SK-N-SH (cell line): ENCODE data around the gene SCYGR5. TPM values are rescaled to one million over a fixed set of nuclear protein-coding genes. Genes with fewer than 3 reads are reported as not detected.

Experiments
- CTCF ChIA-PET: fragments of 300-600, 350-600 bp; formaldehyde crosslinking; extraction: SDS; loops from one replicate; lab custom pipeline; 2021; lab: Yijun Ruan, JAX
- POLR2A ChIA-PET: fragments of 350-600 bp; sonication (Branson Sonifier 250); formaldehyde crosslinking; extraction: SDS; loops from one replicate; lab custom pipeline; 2020; ENCODE audit warnings: antibody characterized with exemption, inconsistent platforms; lab: Yijun Ruan, JAX
- DNase-seq: peaks from one replicate; pipeline ENCODE4 v3.0.0; 2012
- H2AFZ ChIP-seq: fragments of 200-600 bp; sonication (generic); 2 replicates; pipeline ENCODE4 v1.8.1; 2016; ENCODE audit warnings: antibody characterized with exemption, mild to moderate bottlenecking, low read depth
- H3F3A ChIP-seq: fragments of 200-600 bp; sonication (generic); replicated peaks from 2 replicates; pipeline ENCODE3; 2016; ENCODE audit warnings: antibody characterized with exemption, mild to moderate bottlenecking; ENCODE audit not compliant: insufficient read depth
- H3K27ac ChIP-seq, 2 experiments: fragments of 200-500 bp in 1 of 2; fragments of 200-600 bp in 1 of 2; sonication (Bioruptor generic) in 1 of 2; sonication (generic), shearing (Covaris generic) in 1 of 2; 2 replicates each; pipeline versions ENCODE4 v1.5.1 to v1.6.1; 2014 to 2016; ENCODE audit warnings: low read depth in 2 of 2, inconsistent platforms in 1 of 2, low read length in 1 of 2, mild to moderate bottlenecking in 1 of 2, mixed read lengths in 1 of 2
- H3K27me3 ChIP-seq: fragments of 200-600 bp; sonication (generic), shearing (Covaris generic); 2 replicates; pipeline ENCODE4 v1.6.1; 2016; ENCODE audit warnings: mixed run types; ENCODE audit not compliant: insufficient read depth
- H3K36me3 ChIP-seq, 2 experiments: fragments of 200-500 bp in 1 of 2; fragments of 200-600 bp in 1 of 2; sonication (Bioruptor generic) in 1 of 2; sonication (generic) in 1 of 2; replicated peaks in 1 of 2; 2 replicates each; pipeline versions ENCODE3 to v1.5.1; 2014 to 2016; ENCODE audit warnings: low read length in 1 of 2, mild to moderate bottlenecking in 1 of 2; ENCODE audit not compliant: insufficient read depth in 2 of 2, control insufficient read depth in 1 of 2
- H3K4me1 ChIP-seq, 2 experiments: fragments of 200-500 bp in 1 of 2; fragments of 200-600 bp in 1 of 2; sonication (Bioruptor generic) in 1 of 2; sonication (generic), shearing (Covaris generic) in 1 of 2; 2 replicates each; pipeline versions ENCODE4 v1.5.1 to v1.6.1; 2014 to 2016; ENCODE audit warnings: low read depth in 1 of 2, low read length in 1 of 2, mixed run types in 1 of 2; ENCODE audit not compliant: insufficient read depth in 2 of 2, control insufficient read depth in 1 of 2
- H3K4me2 ChIP-seq: fragments of 200-600 bp; sonication (generic), shearing (Covaris generic); 2 replicates; pipeline ENCODE4 v1.6.1; 2017; ENCODE audit warnings: mixed run types
- H3K4me3 ChIP-seq, 2 experiments: fragments of 200-500 bp in 1 of 2; fragments of 200-600 bp in 1 of 2; sonication (Bioruptor generic) in 1 of 2; sonication (generic), shearing (Covaris generic) in 1 of 2; 2 replicates each; pipeline versions ENCODE4 v1.5.1 to v1.8.1; 2014 to 2016; ENCODE audit warnings: low read depth in 2 of 2, inconsistent platforms in 1 of 2, low read length in 1 of 2, mild to moderate bottlenecking in 1 of 2, mixed read lengths in 1 of 2, moderate library complexity in 1 of 2
- H3K79me2 ChIP-seq: fragments of 200-600 bp; sonication (generic); 2 replicates; pipeline ENCODE4 v1.8.1; 2017; ENCODE audit warnings: mild to moderate bottlenecking; ENCODE audit not compliant: insufficient read depth
- H3K9ac ChIP-seq: fragments of 200-600 bp; sonication (generic); 2 replicates; pipeline ENCODE4 v1.6.1; 2017; ENCODE audit warnings: mixed run types
- H3K9me2 ChIP-seq: fragments of 200-600 bp; sonication (generic); 2 replicates; pipeline ENCODE4 v1.6.1; 2017; ENCODE audit warnings: mixed run types
- H3K9me3 ChIP-seq: fragments of 200-600 bp; sonication (generic); 2 replicates; pipeline ENCODE4 v1.6.1; 2017; ENCODE audit warnings: mixed run types, mild to moderate bottlenecking, moderate library complexity
- H4K20me1 ChIP-seq: fragments of 200-600 bp; sonication (generic); 2 replicates; pipeline ENCODE4 v1.6.1; 2017; ENCODE audit warnings: mild to moderate bottlenecking, mixed run types; ENCODE audit not compliant: insufficient read depth
- EZH2phosphoT487 ChIP-seq: fragments of 200-600 bp; sonication (generic); IDR thresholded peaks from 2 replicates; pipeline ENCODE4 v1.6.1; 2017; ENCODE audit warnings: low read depth, mixed run types, mild to moderate bottlenecking, antibody characterized with exemption, moderate library complexity, borderline replicate concordance
- FOXJ3 ChIP-seq: sonication (generic); formaldehyde crosslinking; IDR thresholded peaks from 2 replicates; pipeline ENCODE4 v1.5.1; 2020; ENCODE audit warnings: mild to moderate bottlenecking, missing genetic modification reagents
- FOXM1 ChIP-seq: IDR thresholded peaks from 2 replicates; pipeline ENCODE4 v1.4.0; 2012; ENCODE audit warnings: low read depth, mild to moderate bottlenecking
- MEF2A ChIP-seq: IDR thresholded peaks from 2 replicates; pipeline ENCODE4 v1.4.0; 2012; ENCODE audit warnings: low read depth, borderline replicate concordance
- RXRA ChIP-seq: IDR thresholded peaks from 2 replicates; pipeline ENCODE4 v1.4.0; 2012; ENCODE audit warnings: low read depth, mild to moderate bottlenecking, borderline replicate concordance
- SMC3 ChIP-seq: IDR thresholded peaks from 2 replicates; pipeline ENCODE4 v1.6.1; 2012; ENCODE audit warnings: low read depth, low read length, improper control_type of control experiment
- TAF1 ChIP-seq: IDR thresholded peaks from 2 replicates; pipeline ENCODE4 v1.6.1; 2012; ENCODE audit warnings: low read depth, mild to moderate bottlenecking, low read length, moderate library complexity, borderline replicate concordance
- TEAD4 ChIP-seq: IDR thresholded peaks from 2 replicates; pipeline ENCODE4 v1.4.0; 2012; ENCODE audit warnings: mild to moderate bottlenecking, borderline replicate concordance; ENCODE audit not compliant: insufficient read depth
- USF1 ChIP-seq: IDR thresholded peaks from 2 replicates; pipeline ENCODE4 v1.4.0; 2012; ENCODE audit warnings: low read depth, borderline replicate concordance
- YY1 ChIP-seq: IDR thresholded peaks from 2 replicates; pipeline ENCODE4 v1.4.0; 2012; ENCODE audit warnings: low read depth, mild to moderate bottlenecking
- WGBS: methylation state at CpG from one replicate; pipeline ENCODE4 v1.1.6; 2017; ENCODE audit warnings: low lambda C conversion rate; 5-methylcytosine and 5-hydroxymethylcytosine counted together
- polyA plus RNA-seq, 3 experiments: library from polyadenylated mRNA; depleted of rRNA; stranded (reverse); fragments of >200 nt; gene quantifications; 2 replicates each; pipeline ENCODE4 v1.2.3, GENCODE V29; 2012
- TF ChIP-seq, protein P1 (sequence below): fragments of 150-350 bp; IDR thresholded peaks from 2 replicates; pipeline ENCODE4 v1.6.1; 2017; ENCODE audit warnings: antibody characterized with exemption, low read length, low read depth, borderline replicate concordance
- TF ChIP-seq, protein P2 (sequence below): fragments of 150-350 bp; IDR thresholded peaks from 2 replicates; pipeline ENCODE4 v1.6.1; 2016; ENCODE audit warnings: mild to moderate bottlenecking, low read depth, low read length

SCYGR5 gene
- polyA plus RNA-seq, 1 of the 3 experiments (the other 2 are of a cell fraction): not detected

DNA sequence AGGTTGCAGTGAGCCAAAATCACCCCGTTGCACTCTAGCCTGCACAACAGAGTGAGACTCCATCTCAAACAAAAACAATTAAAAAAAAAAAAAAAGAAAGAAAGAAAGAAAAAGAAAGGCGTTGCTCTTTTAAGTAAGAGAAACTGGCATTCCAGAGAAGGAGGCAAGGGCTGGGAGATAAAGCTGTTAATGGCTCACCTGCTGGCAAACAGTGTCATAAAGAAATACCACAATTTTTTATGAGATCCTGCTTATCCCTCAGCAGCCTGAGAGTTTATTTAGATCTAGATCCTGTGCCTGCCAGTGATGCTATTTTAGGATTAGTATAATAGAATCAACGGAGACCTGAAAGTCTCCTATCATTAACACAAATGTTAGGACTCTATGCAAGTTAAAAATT lies 35.0 kb downstream of the SCYGR5 start:
- no peak for DNase-seq
- H3K9ac ChIP-seq: no peak overlapping the region
- no peak overlapping the region for H2AFZ ChIP-seq
- no peaks in the 10 kb centered on the region for H3K36me3 ChIP-seq
- H3K4me2 ChIP-seq: no peak overlapping the region
- peaks cover 9% of the 10 kb centered on the region; the same call in 1 of the 2 replicates for H3K27me3 ChIP-seq
- no peaks in the 10 kb centered on the region for H3K79me2 ChIP-seq
- H3K9me2 ChIP-seq: no peaks in the 10 kb centered on the region
- no peaks in the 10 kb centered on the region for H3K9me3 ChIP-seq
- no peaks in the 10 kb centered on the region for H3F3A ChIP-seq
- POLR2A ChIA-PET: no interaction called here
- H3K4me1 ChIP-seq: no peaks in the 10 kb centered on the region
- CTCF ChIA-PET: no interaction called here
- 19% methylated on average over 3 of the region's 3 CpGs for WGBS
- H4K20me1 ChIP-seq: no peaks in the 10 kb centered on the region
- H3K27ac ChIP-seq: no peak overlapping the region
- H3K4me3 ChIP-seq: no peak overlapping the region
- TF ChIP-seq EZH2phosphoT487 (no peak), SMC3 (no peak), FOXM1 (no peak), USF1 (no peak), TEAD4 (no peak), RXRA (no peak), TAF1 (no peak)
- TF ChIP-seq, protein P1, sequence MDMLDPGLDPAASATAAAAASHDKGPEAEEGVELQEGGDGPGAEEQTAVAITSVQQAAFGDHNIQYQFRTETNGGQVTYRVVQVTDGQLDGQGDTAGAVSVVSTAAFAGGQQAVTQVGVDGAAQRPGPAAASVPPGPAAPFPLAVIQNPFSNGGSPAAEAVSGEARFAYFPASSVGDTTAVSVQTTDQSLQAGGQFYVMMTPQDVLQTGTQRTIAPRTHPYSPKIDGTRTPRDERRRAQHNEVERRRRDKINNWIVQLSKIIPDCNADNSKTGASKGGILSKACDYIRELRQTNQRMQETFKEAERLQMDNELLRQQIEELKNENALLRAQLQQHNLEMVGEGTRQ: no peak

DNA sequence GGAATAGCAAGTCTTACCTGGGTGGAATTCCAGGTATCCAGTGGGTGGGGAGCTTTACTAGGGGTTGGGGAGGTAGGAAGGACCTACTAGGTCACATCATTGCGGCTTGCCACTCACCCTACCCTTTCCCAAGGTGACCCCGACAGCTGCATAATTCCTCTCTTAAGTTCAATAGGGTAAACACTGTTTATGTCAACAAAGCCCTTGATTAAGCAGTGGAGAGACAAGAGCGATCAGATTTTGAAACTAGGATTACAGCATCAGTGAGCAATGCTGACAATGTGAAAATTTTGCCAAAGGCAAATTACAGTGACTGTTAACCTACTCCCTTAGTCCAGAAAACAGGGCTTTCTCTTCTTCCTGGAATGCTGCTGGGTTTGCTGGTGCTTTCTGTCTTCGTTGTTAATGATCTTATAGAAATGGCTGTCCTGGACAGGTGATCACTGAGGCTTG lies 36.7 kb downstream of the SCYGR5 start:
- Histone ChIP-seq H3K79me2 (no peaks in the 10 kb centered on the region), H3K4me1 (no peaks in the 10 kb centered on the region), H3F3A (no peaks in the 10 kb centered on the region), H3K4me2 (no peak overlapping the region), H3K9me3 (no peaks in the 10 kb centered on the region), H3K9ac (no peak overlapping the region), H3K27me3 (peaks cover 14% of the 10 kb centered on the region; the same call in 1 of the 2 replicates), H2AFZ (no peak overlapping the region), H3K27ac (no peak overlapping the region), H4K20me1 (no peaks in the 10 kb centered on the region), H3K36me3 (no peaks in the 10 kb centered on the region), H3K4me3 (no peak overlapping the region), H3K9me2 (no peaks in the 10 kb centered on the region)
- CTCF ChIA-PET: interaction anchor here (0.8 kb wide), 1 partner anchor 45 kb away, joined by 3 read pairs; no protein-coding TSS in a partner anchor
- no peak for DNase-seq
- POLR2A ChIA-PET: no interaction called here
- 10% methylated on average over 4 of the region's 4 CpGs for WGBS
- TF ChIP-seq MEF2A (no peak), SMC3 (no peak), FOXM1 (no peak), YY1 (no peak), FOXJ3 (no peak)
- TF ChIP-seq, protein P2, sequence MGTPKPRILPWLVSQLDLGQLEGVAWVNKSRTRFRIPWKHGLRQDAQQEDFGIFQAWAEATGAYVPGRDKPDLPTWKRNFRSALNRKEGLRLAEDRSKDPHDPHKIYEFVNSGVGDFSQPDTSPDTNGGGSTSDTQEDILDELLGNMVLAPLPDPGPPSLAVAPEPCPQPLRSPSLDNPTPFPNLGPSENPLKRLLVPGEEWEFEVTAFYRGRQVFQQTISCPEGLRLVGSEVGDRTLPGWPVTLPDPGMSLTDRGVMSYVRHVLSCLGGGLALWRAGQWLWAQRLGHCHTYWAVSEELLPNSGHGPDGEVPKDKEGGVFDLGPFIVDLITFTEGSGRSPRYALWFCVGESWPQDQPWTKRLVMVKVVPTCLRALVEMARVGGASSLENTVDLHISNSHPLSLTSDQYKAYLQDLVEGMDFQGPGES: no peak
- TF ChIP-seq, protein P1: no peak
